Bronchial epithelial cell (primary cell): ENCODE data around the gene CRYBB1. TPM values are rescaled to one million over a fixed set of nuclear protein-coding genes. Genes with fewer than 3 reads are reported as not detected.

ENCODE experiments used
- DNase-seq: peaks from one replicate; pipeline ENCODE4 v3.0.0-alpha.2; 2010; ENCODE audit warnings: low read depth
- FAIRE-seq: peaks from 2 replicates; lab custom pipeline; 2011; peaks lifted over from hg19 to GRCh38; lab: Jason Lieb, UNC
- H3K27me3 ChIP-seq: 2 replicates; pipeline ENCODE4 v1.5.1; 2011; ENCODE audit warnings: low read length; ENCODE audit not compliant: control insufficient read depth, insufficient read depth
- H3K36me3 ChIP-seq: 2 replicates; pipeline ENCODE4 v1.5.1; 2011; ENCODE audit warnings: low read length; ENCODE audit not compliant: control insufficient read depth, insufficient read depth
- H3K4me3 ChIP-seq: 2 replicates; pipeline ENCODE4 v1.5.1; 2011; ENCODE audit warnings: mild to moderate bottlenecking, low read depth, low read length, control low read depth
- CTCF ChIP-seq: IDR thresholded peaks from 2 replicates; pipeline ENCODE4 v1.5.1; 2011; ENCODE audit warnings: mild to moderate bottlenecking, moderate library complexity, low read length, control low read depth, inconsistent platforms; ENCODE audit not compliant: insufficient read depth, severe bottlenecking
- total RNA-seq: library from RNA; depleted of rRNA; stranded (reverse); fragments of >200 nt; gene quantifications from 2 replicates; pipeline ENCODE4 v1.2.1, GENCODE V29; 2014

Gene CRYBB1
- total RNA-seq, 1 donor from 2014 or later: not detected

- Histone ChIP-seq H3K27me3 (no peaks in the 10 kb centered on the region), H3K36me3 (no peaks in the 10 kb centered on the region), H3K4me3 (peak within 1 kb of the TSS; percentile 85)
- FAIRE-seq (no peak), DNase-seq (peak; percentile 36)
- peak; percentile 3 for TF ChIP-seq CTCF
Observed at GRCh38 chr22:26589845-26590736, 27.7 kb downstream of the CRYBB1 start, which contains the start of gene TPST2. Gene TPST2 (minus strand): TSS chr22:26590132. CDS start chr22:26541630, 48,502 bp downstream.

GRCh38 chr22:26589367-26589844 is 28.4 kb downstream of the CRYBB1 start:
- FAIRE-seq (no peak), DNase-seq (no peak)
- H3K36me3 ChIP-seq: no peaks in the 10 kb centered on the region
- no peaks in the 10 kb centered on the region for H3K27me3 ChIP-seq
- H3K4me3 ChIP-seq: peak overlapping the region; percentile 85
- TF ChIP-seq CTCF: no peak

- no peak for TF ChIP-seq CTCF
- FAIRE-seq (no peak), DNase-seq (no peak)
- Histone ChIP-seq H3K4me3 (peak overlapping the region; percentile 85), H3K27me3 (no peaks in the 10 kb centered on the region), H3K36me3 (no peaks in the 10 kb centered on the region)
Observed at GRCh38 chr22:26588729-26589366, 29.0 kb downstream of the CRYBB1 start.

GRCh38 chr22:26587991-26588613 is 29.7 kb downstream of the CRYBB1 start:
- H3K4me3 ChIP-seq: no peak overlapping the region

More at GRCh38 chr22:26587991-26588613, 29.7 kb downstream of the CRYBB1 start:
- TF ChIP-seq CTCF: no peak
- FAIRE-seq (no peak), DNase-seq (no peak)
- H3K27me3 ChIP-seq: no peaks in the 10 kb centered on the region
- no peaks in the 10 kb centered on the region for H3K36me3 ChIP-seq
